Type B pancreatic cell (in vitro differentiated cells): ENCODE data around the gene NFKBIL1. TPM values are rescaled to one million over a fixed set of nuclear protein-coding genes. Genes with fewer than 3 reads are reported as not detected.
A peak's percentile ranks its signal among the peaks of the same experiment; 100 is the strongest.

Experiments
- DNase-seq: peaks from one replicate; pipeline ENCODE4 v3.0.0; 2021; ENCODE audit warnings: mixed read lengths; ENCODE audit not compliant: unreplicated experiment; ENCODE audit errors: extremely low spot score
- H3K27ac Mint-ChIP-seq: 2 replicates; pipeline ENCODE4 v1.8.0; 2021; ENCODE audit warnings: mild to moderate bottlenecking, mixed read lengths
- H3K27me3 Mint-ChIP-seq: 2 replicates; pipeline ENCODE4 v1.8.0; 2021; ENCODE audit warnings: mixed read lengths
- H3K36me3 Mint-ChIP-seq: 2 replicates; pipeline ENCODE4 v1.8.0; 2021; ENCODE audit warnings: mixed read lengths
- H3K4me1 Mint-ChIP-seq: one replicate; pipeline ENCODE4 v1.8.0; 2021; ENCODE audit warnings: mixed read lengths; ENCODE audit not compliant: unreplicated experiment
- H3K4me3 Mint-ChIP-seq: 2 replicates; pipeline ENCODE4 v1.8.0; 2021; ENCODE audit warnings: mild to moderate bottlenecking, mixed read lengths
- H3K9me3 Mint-ChIP-seq: 2 replicates; pipeline ENCODE4 v1.8.0; 2021; ENCODE audit warnings: mixed read lengths
- CTCF ChIP-seq: fragments of 200-600 bp; sonication (generic); conservative IDR thresholded peaks from 2 replicates; pipeline ENCODE4 v1.5.0; 2021; ENCODE audit warnings: antibody characterized with exemption, mild to moderate bottlenecking
- total RNA-seq: library from RNA; stranded (reverse); gene quantifications from 2 replicates; pipeline ENCODE4 v1.2.1, GENCODE V29; 2021; ENCODE audit warnings: low replicate concordance

Gene NFKBIL1
- total RNA-seq, 1 donor from 2014 or later, result 24.2 TPM

DNA sequence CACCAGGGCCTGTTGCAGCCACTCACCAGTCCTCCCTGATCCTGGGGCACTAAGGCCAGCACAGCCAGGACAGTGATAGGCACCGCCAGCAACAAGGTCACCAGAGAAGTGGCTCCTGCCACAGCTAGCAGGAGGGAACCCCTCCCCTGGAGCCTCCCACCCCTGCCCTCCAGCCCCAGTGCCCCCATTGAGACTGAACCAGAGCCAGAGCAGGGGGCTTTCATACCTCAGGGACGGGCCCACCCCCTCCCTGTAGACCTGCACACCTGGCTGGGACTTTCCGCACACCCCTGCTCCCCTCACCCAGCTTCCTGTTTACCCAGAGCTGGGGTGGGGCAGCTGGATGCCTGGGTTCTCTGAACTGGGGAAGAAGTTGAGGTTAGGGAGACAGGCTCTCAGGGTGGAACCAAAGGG is 34.8 kb downstream of the NFKBIL1 start, which contains the start of gene LTB:
Gene LTB, minus strand, starts transcription at position 195 of the 414 bp plus-strand sequence. Its CDS starts 7 bp downstream, at position 188.
- TF ChIP-seq CTCF, result no peak
- H3K4me3 Mint-ChIP-seq, result peak within 1 kb of the TSS; percentile 96
- DNase-seq, result no peak
- peaks cover 9% of the 10 kb centered on the region for H3K4me1 Mint-ChIP-seq
- H3K27ac Mint-ChIP-seq, result peak within 1 kb of the TSS; percentile 87
- no peaks in the 10 kb centered on the region for H3K9me3 Mint-ChIP-seq
- H3K36me3 Mint-ChIP-seq, result no peaks in the 10 kb centered on the region
- H3K27me3 Mint-ChIP-seq, result peaks cover 29% of the 10 kb centered on the region

DNA sequence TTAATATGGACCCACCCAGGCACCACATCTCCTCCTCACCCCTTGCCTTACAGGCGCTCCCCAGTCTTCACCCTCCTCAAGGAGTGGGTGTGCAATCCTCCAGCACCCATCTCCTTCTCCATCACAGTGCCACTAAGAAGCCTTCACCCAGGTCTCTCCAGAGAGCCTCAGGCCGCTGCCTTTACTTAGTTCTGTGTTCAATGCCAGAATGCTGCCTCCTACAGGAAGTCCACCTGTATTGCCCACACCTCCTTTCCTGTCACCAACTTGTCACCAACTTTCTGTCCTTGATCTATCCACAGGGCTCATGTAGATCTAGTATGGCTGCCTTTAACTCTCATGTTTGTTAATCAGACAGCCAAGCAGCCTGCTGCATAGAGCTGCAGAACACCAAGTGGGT is 38.1 kb downstream of the NFKBIL1 start:
- Mint-ChIP-seq H3K4me1 (peaks cover 7% of the 10 kb centered on the region), H3K36me3 (no peaks in the 10 kb centered on the region), H3K27ac (no peak overlapping the region), H3K27me3 (peaks cover 35% of the 10 kb centered on the region), H3K4me3 (no peak overlapping the region), H3K9me3 (no peaks in the 10 kb centered on the region)
- TF ChIP-seq CTCF, result peak; percentile 63
- DNase-seq, result no peak

- peaks cover 4% of the 10 kb centered on the region for H3K4me1 Mint-ChIP-seq
- H3K4me3 Mint-ChIP-seq, result no peak within 1 kb of the TSS
- H3K36me3 Mint-ChIP-seq, result no peaks in the 10 kb centered on the region
- H3K27ac Mint-ChIP-seq, result no peak within 1 kb of the TSS
- no peak for DNase-seq
- H3K27me3 Mint-ChIP-seq, result peaks cover 33% of the 10 kb centered on the region
- no peak for TF ChIP-seq CTCF
- no peaks in the 10 kb centered on the region for H3K9me3 Mint-ChIP-seq
Measured at GRCh38 chr6:31586008-31586407, 38.6 kb downstream of the NFKBIL1 start, which contains the start of gene LST1. TSS of gene LST1 (plus strand) at chr6:31586277. CDS start at chr6:31587300, 1,023 bp downstream.

GRCh38 chr6:31586599-31587281 is 39.3 kb downstream of the NFKBIL1 start:
- no peaks in the 10 kb centered on the region for H3K36me3 Mint-ChIP-seq
- peaks cover 26% of the 10 kb centered on the region for H3K27me3 Mint-ChIP-seq
- H3K9me3 Mint-ChIP-seq, result no peaks in the 10 kb centered on the region
- H3K4me3 Mint-ChIP-seq, result no peak overlapping the region
- TF ChIP-seq CTCF, result no peak
- no peak overlapping the region for H3K27ac Mint-ChIP-seq
- no peak for DNase-seq
- no peaks in the 10 kb centered on the region for H3K4me1 Mint-ChIP-seq

DNA sequence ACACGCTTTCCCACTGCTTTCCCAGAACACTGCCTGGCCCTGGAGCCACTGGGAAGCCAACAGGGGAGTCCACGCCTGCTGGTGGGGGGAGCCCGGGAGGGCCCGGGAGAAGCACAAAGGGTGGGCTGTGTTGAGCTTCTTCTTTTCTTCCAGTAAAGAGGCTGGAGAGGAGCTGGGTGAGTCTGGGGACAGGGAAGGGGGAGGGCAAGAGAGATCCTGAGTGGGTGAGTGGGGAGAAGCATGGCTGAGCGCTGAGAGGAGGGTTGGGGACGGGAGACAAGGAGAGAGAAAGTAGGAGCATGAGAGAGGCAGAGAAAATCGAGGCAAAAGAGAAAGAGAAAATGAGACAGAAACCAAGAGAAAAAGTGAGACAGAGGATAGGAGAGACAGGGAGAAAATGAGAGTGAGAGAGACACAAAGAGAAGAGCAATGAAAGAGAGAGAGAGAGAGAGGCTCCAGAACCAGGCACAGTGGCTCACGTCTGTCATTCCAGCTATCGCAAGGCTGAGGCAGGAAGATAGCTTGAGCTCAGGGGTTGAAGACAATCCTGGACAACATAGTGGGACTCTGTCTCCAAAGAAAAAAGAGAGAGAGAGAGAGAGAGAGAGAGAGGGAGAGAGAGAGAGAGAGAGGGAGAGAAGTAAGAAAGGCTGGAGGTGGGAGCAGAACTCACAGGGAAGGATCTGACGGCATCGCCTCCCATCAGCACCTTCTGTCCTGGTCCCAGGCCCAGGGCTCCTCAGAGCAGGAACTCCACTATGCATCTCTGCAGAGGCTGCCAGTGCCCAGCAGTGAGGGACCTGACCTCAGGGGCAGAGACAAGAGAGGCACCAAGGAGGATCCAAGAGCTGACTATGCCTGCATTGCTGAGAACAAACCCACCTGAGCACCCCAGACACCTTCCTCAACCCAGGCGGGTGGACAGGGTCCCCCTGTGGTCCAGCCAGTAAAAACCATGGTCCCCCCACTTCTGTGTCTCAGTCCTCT is 40.7 kb downstream of the NFKBIL1 start:
- DNase-seq, result no peak
- Mint-ChIP-seq H3K9me3 (no peaks in the 10 kb centered on the region), H3K27me3 (peaks cover 17% of the 10 kb centered on the region), H3K4me1 (no peaks in the 10 kb centered on the region), H3K36me3 (no peaks in the 10 kb centered on the region), H3K4me3 (no peak overlapping the region), H3K27ac (peak overlapping the region; percentile 62)
- TF ChIP-seq CTCF, result no peak
